ENCODE data around the gene BTD.

BTD gene

DNA sequence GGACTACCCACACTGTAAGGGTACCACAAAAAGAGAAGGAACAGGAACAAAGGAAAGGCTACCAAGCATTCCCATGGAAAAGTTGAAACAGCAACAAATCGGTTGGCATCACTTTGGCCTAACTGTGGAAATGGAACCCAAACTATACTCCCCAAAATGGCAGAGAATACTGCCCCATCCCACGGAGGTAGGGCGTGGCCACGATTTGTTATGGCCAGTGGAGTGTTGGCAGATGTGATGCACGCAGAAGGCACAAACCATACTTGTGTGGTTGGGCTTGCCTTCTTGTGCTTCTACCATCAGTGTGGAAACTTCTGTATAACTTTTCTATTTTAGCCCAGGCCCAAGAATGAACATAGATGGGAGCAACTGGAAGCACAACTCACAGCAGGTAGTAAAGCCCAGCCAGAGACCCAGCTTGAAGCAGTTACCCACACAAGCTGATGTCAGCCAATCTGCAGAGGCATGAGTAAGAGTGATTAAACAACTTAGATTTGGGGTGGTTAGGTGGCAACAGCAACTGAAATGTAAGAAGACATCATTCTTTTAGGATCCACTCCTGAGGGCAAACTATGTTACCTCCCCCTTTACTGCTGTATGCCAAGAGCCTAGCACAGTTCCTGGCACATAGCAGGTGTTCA, 64.1 kb downstream of the BTD start:
- no peak for DNase-seq (ENCODE audit: low spot score)

DNA sequence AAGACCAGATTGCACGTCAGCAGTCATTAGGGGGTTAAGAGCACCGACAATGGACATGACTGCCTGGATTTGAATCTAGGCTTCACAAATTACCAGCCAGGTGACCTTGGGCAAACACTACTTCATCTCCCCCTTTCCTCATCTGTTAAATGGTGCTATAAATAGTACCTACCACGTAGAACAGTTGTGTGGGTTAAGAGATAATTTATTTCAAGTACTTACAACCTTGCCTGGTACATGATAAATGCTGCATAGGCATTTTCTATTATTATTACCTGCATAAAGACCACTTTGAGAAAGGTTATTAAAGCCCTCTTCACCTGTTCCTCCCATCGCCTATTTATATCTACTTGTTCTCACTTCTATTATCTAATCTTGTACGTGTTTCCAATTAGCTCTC, 64.7 kb downstream of the BTD start:
- DNase-seq (ENCODE audit: low spot score) = no peak

DNA sequence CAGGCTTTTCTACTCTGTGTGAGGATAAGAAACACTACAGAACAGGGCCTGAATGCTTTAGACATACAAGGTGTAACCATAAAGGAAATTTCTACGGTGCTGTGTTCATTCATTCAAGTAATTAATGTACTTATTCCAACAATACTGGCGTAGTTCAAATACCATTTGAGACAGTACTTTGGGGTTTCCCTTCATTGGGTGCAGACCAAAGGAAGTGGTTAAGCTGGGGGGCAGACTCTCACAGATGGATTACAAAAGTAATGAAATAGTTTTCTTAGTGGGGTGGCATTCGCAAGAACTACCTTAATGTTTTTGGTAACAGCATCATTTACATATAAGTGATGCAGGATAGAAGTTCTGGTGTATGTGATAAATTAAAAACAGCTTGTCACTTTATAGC, 65.9 kb downstream of the BTD start:
- no peak for DNase-seq (ENCODE audit: low spot score)

DNA sequence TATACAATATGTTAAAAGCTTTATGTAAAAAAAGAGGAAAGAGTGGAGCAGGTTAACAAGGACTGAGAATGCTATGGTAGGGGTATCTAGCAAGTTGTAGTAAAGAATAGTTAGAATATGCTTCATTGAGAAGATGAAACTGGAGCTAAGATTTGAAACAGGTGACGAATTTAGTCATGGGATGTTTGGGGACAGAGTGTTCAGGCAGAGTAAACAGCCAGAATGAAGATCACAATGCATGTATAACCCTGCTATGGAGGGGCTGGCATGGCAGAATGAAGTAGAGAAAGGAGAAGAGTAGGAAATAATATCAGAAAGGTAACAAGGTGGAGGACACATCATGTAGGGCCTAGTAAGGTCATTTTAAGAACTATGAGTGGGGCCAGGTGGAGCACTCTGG, 72.0 kb downstream of the BTD start:
- DNase-seq (ENCODE audit: low spot score) = no peak

DNA sequence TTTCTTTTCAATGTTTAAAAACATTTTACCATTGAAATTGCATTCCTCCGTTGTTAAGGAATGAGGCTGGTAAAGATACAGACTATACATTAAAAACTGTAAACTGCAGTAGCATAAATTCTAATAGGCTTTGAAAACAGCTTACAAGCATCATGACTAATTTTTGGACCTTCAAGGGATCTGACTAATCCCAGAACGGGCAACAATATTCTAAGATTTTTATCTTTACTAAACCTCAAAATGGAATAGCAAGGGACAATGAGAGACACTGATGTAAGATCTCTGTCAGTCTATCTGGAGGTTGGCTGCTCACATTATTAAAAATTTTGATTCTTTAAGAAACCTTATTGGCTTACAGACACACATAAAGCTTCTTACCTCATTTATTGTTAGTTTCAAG, 74.7 kb downstream of the BTD start:
- DNase-seq (ENCODE audit: low spot score) = no peak

DNA sequence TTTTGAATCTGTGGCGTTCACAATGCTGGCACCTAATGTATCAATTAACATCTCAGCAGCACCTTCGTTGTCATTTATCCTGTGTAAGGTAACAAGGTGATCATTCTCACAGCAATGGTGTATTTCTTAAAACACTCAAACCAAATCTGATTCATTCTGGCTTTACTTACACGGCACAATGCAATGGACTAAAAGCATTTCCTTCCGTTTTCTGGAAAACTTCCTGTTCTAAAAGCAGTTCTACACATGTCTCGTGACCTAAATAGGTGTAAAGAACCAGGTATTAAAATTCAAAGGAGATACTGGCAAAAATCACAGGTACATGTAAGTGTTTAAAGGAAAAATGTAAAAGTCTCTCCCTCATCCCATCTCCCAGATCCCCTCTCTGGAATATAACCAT, 77.8 kb downstream of the BTD start:
- DNase-seq (ENCODE audit: low spot score) = no peak

DNA sequence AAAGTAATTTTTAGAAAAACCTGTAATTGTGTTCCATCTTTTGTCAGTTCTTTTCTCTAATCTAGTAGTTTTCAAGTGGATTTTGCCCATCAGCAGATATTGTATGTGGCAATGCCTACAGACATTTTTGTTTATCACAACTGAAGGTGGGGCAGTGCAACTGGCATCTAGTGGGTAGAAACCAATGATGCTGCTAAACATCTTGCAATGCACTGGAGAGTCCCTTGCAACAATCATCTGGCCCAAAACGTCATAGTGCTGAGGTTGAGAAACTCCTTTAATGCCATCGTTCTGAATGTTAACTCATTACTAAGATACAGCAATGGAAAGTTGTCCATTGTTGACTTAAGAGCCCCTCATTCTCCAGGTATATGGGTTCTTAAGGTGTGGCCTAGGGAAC, 80.1 kb downstream of the BTD start:
- DNase-seq (ENCODE audit: low spot score) = no peak

DNA sequence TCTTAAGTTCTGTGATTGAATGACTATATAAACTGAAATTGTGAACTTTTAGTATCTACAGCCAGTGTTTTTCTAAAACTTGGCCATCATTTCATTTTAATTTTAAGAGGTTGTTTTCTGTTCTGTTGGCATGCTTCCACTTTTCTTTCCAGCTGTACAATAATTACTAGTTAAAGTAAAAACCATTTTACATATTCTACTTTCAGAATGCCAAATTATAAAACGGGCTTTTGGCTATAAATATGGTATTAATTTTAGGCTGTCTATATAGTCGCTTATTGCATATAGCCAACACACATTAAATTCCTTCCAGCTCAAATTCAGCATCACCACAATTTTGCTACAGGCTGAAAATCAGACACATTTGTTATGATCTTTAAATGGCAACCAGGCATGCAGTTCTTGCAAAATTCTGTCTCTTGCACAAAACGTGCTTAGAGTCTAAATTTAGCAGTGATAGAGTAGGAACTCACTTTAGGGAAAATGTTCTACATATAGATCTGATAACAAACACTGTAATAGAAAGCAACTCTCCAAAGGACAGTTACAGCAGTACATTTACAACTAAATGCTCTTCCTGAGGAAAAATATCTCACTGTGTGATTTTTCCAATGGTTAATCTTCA, 81.1 kb downstream of the BTD start:
- no peak for DNase-seq (ENCODE audit: low spot score)

DNA sequence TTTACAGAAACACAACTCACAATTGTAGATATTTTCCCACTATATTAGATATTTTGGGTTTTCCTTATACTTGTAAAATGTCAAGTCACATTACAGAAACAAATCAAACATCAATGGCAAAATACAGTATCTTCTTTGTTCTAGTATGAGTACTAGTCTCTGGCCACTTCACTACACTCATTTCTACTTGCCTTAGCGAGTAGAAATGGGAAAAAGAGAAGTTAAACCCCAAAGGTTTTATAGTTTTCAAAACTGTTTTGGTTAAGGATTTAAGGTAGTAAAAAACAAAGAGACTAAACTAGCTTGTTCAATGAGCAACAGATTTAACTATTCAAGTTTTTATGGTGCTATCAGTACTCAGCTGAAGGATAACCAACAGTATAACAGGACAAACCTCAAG, 81.7 kb downstream of the BTD start:
- DNase-seq (ENCODE audit: low spot score) = no peak

DNA sequence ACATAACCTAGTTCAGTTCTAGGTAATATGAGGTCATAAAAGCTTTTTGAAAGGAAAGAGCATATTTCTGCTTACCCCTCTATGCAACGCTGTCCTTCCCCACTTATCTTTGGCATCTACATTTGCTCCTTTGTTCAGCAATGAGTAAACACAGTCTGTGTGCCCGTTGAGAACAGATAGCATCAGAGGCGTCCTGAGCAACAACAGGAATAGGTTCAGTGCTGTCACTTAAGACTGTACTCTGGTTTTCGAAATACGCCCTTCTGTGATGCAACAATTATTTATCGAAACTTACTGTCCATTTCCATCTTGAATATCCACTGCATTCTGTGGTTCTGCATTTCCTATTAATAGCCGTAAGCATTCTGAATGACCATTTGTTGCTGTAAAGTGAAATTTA, 84.4 kb downstream of the BTD start:
- DNase-seq (ENCODE audit: low spot score) = no peak

DNA sequence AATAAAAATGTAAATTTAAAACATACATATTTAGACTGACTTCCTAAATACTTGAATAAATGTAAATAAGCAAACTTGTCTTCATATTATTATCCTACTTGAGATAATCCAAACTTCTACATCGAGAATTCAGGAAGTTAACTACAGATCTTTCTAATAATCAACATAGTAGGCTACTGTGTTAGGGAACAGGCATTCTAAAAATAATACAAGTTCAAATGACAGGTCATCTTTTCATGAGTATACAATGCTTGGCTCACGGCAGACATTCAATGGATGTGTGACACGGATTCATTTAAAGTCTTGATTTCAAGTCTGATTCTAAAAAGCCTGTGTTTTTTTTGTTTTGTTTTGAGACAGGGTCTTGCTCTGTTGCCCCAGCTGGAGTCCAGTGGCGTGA, 88.7 kb downstream of the BTD start:
- DNase-seq (ENCODE audit: low spot score) = no peak

DNA sequence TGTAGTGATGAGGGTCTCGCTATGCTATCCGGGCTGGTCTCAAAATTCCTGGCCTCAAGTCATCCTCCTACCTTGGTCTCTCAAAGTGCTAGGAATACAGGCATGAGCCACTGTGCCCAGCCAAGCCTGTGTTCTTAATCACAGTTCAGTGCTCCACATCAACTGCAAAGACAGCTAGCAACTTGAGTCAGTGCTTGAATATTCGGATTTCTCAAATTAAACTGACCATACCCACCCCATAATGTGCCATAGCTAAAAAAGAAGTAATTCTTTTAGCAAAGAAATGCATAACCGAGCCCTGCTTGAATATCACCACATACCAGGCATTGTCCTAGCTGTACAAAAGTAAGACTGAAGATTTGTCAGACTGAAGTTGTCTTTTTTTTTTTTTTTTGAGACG, 89.2 kb downstream of the BTD start:
- no peak for DNase-seq (ENCODE audit: low spot score)

DNA sequence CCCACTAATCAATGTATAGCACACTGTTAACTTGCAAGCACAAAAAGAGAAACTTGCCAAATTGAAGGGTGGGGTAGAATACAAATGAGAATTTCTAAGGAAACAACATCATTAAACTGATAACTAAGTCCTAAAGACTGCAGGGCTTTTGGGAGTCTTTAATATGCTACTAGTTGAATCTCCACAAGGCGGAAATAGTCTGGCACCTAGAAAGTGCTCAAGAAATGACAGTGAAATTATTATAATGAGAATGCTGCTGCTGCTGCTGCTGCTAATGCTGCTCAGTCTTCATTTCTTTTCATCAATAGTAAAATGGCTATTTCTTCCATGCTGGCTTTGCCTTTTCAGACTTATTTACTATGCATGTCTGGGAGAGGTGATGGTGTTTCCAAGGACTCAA, 91.8 kb downstream of the BTD start:
- DNase-seq (ENCODE audit: low spot score) = no peak

DNA sequence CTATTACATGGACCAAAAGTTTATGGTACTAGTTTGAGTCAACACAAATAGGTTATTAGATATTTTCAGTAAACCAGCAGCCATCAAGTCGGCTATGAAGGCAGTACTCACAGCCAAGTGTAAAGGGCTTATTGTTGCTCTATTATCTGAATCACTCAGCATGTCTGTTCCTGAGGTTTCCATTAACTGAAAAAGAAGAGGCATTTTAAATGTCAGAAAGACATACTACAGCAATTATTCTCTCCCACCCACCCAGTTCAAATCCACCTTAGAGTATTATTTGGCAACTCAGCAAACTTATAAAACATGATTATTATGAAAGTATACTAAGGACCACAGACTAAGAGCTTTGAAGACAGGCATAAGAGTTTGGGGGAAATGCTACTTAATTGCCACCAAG, 93.1 kb downstream of the BTD start:
- DNase-seq (ENCODE audit: low spot score) = no peak

Data from germinal center (tissue), 1 donor.